ENCODE results near the gene SP8. TPM values are rescaled to one million over a fixed set of nuclear protein-coding genes. Genes with fewer than 3 reads are reported as not detected.

The SP8 gene
- polyA plus RNA-seq, 1 of the 3 experiments (the other 2 are of a cell fraction): not detected

GRCh38 chr7:20745702-20746101, 41.0 kb downstream of the SP8 start:
- CTCF ChIA-PET: interaction anchor here (1.4 kb wide), 1 partner anchor 26 kb away, joined by 3 read pairs; no protein-coding TSS in a partner anchor
- 16% methylated on average over 7 of the region's 7 CpGs for WGBS (ENCODE audit: low lambda C conversion rate)
- Histone ChIP-seq H3F3A (replicated peaks; ENCODE audit: insufficient read depth) (no peaks in the 10 kb centered on the region), H4K20me1 (ENCODE audit: insufficient read depth) (no peaks in the 10 kb centered on the region), H3K27ac (ENCODE audit: low read depth in 2 of 2, low read length in 1 of 2) (no peak overlapping the region), H3K4me2 (no peak overlapping the region), H3K4me3 (ENCODE audit: low read depth in 2 of 2, low read length in 1 of 2) (no peak overlapping the region), H3K27me3 (ENCODE audit: insufficient read depth) (peaks cover 28% of the 10 kb centered on the region; the same call in 1 of the 2 replicates), H3K4me1 (ENCODE audit: control insufficient read depth in 1 of 2, insufficient read depth in 2 of 2, low read depth in 1 of 2, low read length in 1 of 2) (no peaks in the 10 kb centered on the region), H3K9ac (no peak overlapping the region), H3K36me3 (replicated peaks in 1 of 2; ENCODE audit: control insufficient read depth in 1 of 2, insufficient read depth in 2 of 2, low read length in 1 of 2) (no peaks in the 10 kb centered on the region), H2AFZ (ENCODE audit: low read depth) (no peak overlapping the region), H3K9me2 (no peaks in the 10 kb centered on the region), H3K9me3 (no peaks in the 10 kb centered on the region), H3K79me2 (ENCODE audit: insufficient read depth) (no peaks in the 10 kb centered on the region)
- POLR2A ChIA-PET: no interaction called here
- no peak for DNase-seq
- TF ChIP-seq IRF3 (IDR thresholded peaks at IDR 0.05; ENCODE audit: low read depth, low read length) (no peak), USF2 (IDR thresholded peaks at IDR 0.05; ENCODE audit: borderline replicate concordance, low read depth, low read length) (no peak), RCOR1 (IDR thresholded peaks at IDR 0.05; ENCODE audit: low read length) (no peak), JUND (IDR thresholded peaks at IDR 0.05) (no peak), RAD21 (IDR thresholded peaks at IDR 0.05; ENCODE audit: low read length) (no peak)

- CTCF ChIA-PET: interaction anchor here (1.0 to 1.4 kb wide), 2 partner anchors 27 to 146 kb away, joined by 3 read pairs; no protein-coding TSS in a partner anchor
- 12% methylated on average over 7 of the region's 7 CpGs for WGBS (ENCODE audit: low lambda C conversion rate)
- TF ChIP-seq FOXM1 (IDR thresholded peaks at IDR 0.05; ENCODE audit: low read depth) (no peak), CHD2 (IDR thresholded peaks at IDR 0.05; ENCODE audit: low read length, partially characterized antibody) (no peak), CTCF (IDR thresholded peaks at IDR 0.05) (peak; percentile 29), PBX3 (IDR thresholded peaks at IDR 0.05) (peak; percentile 44; the same call in 1 of the 2 replicates), YY1 (IDR thresholded peaks at IDR 0.05; ENCODE audit: low read depth) (no peak), RCOR1 (IDR thresholded peaks at IDR 0.05; ENCODE audit: low read length) (no peak), FOXJ3 (CRISPR knock-in tag; IDR thresholded peaks at IDR 0.05) (no peak)
These were observed 41.7 kb downstream of the SP8 start for GRCh38 chr7:20744954-20745446.

More at GRCh38 chr7:20744954-20745446, 41.7 kb downstream of the SP8 start:
- Histone ChIP-seq H4K20me1 (ENCODE audit: insufficient read depth) (no peaks in the 10 kb centered on the region), H3K27me3 (ENCODE audit: insufficient read depth) (peaks cover 27% of the 10 kb centered on the region; the same call in 1 of the 2 replicates), H3F3A (replicated peaks; ENCODE audit: insufficient read depth) (no peaks in the 10 kb centered on the region), H3K4me1 (ENCODE audit: control insufficient read depth in 1 of 2, insufficient read depth in 2 of 2, low read depth in 1 of 2, low read length in 1 of 2) (no peaks in the 10 kb centered on the region), H2AFZ (ENCODE audit: low read depth) (no peak overlapping the region), H3K4me3 (ENCODE audit: low read depth in 2 of 2, low read length in 1 of 2) (no peak overlapping the region), H3K9me2 (no peaks in the 10 kb centered on the region), H3K27ac (ENCODE audit: low read depth in 2 of 2, low read length in 1 of 2) (no peak overlapping the region), H3K9me3 (no peaks in the 10 kb centered on the region), H3K79me2 (ENCODE audit: insufficient read depth) (no peaks in the 10 kb centered on the region), H3K4me2 (no peak overlapping the region), H3K36me3 (replicated peaks in 1 of 2; ENCODE audit: control insufficient read depth in 1 of 2, insufficient read depth in 2 of 2, low read length in 1 of 2) (no peaks in the 10 kb centered on the region), H3K9ac (no peak overlapping the region)
- POLR2A ChIA-PET: no interaction called here
- DNase-seq: no peak
